ENCODE data around the gene SLC7A5.
"Not testable (repeated sequence)": the region's sequence is repeated elsewhere in the genome, so short reads cannot be mapped to it uniquely, and the experiment has no call there.

- TF ChIP-seq EZH2phosphoT487 (IDR thresholded peaks at IDR 0.05; ENCODE audit: insufficient read depth, low read depth); EZH2 (IDR thresholded peaks at IDR 0.05; ENCODE audit: insufficient read depth, poor library complexity, severe bottlenecking): not testable (repeated sequence)
Measured at GRCh38 chr16:87888346-87888745, 19.0 kb upstream of the SLC7A5 start.
